K562 (cell line): Measurements from ENCODE around the gene CARD11. TPM values are rescaled to one million over a fixed set of nuclear protein-coding genes. Genes with fewer than 3 reads are reported as not detected.

Experiments used
- ATAC-seq: fragments of 200-7000 bp; cut with Tn5 transposase; 3 replicates; pipeline ENCODE4 v1.9.1; 2020; ENCODE audit warnings: moderate library complexity
- BruUV-seq: library from RNA; stranded (reverse); fragments of 400-500 nt; replicated peaks from 2 replicates; lab custom pipeline; 2021; lab: Mats Ljungman, UMichigan
- CTCF ChIA-PET: fragments of 300-600 bp; formaldehyde crosslinking; extraction: SDS; loops from one replicate; lab custom pipeline; 2021; ENCODE audit warnings: low intra/inter-chr PET ratio; lab: Yijun Ruan, JAX
- POLR2A ChIA-PET: fragments of 300-600, 350-650 bp; sonication (Branson Sonifier 250); formaldehyde crosslinking; extraction: SDS; loops from one replicate; lab custom pipeline; 2021; ENCODE audit warnings: antibody characterized with exemption, inconsistent platforms; lab: Yijun Ruan, JAX
- DNase-seq, 4 experiments: peaks; one replicate each; pipeline versions ENCODE4 v3.0.0 to v3.0.0-alpha.2; 2011 to 2018; ENCODE audit warnings: low spot score in 3 of 4, mixed read lengths in 3 of 4; ENCODE audit errors: extremely low read depth in 1 of 4
- FAIRE-seq: peaks from 2 replicates; lab custom pipeline; 2011; peaks lifted over from hg19 to GRCh38; lab: Jason Lieb, UNC
- H2AFZ ChIP-seq: 2 replicates; pipeline ENCODE4 v1.6.0; 2011; ENCODE audit warnings: low read depth, low read length, control low read depth, inconsistent platforms
- H3K27ac ChIP-seq: fragments of 200-600 bp; 3 replicates; pipeline ENCODE4 v1.8.0; 2011; ENCODE audit warnings: low read depth, mild to moderate bottlenecking, control low read depth, inconsistent platforms, low read length, moderate library complexity, mixed read lengths; ENCODE audit errors: extremely low read depth
- H3K27me3 ChIP-seq, 2 experiments: fragments of 300-600 bp in 1 of 2; 2 replicates in 1 of 2; 3 replicates in 1 of 2; pipeline versions ENCODE4 v1.6.0 to v1.8.0; 2011; ENCODE audit warnings: inconsistent platforms in 2 of 2, low read length in 2 of 2, mild to moderate bottlenecking in 1 of 2, mixed read lengths in 1 of 2, moderate library complexity in 1 of 2; ENCODE audit not compliant: control insufficient read depth in 2 of 2, insufficient read depth in 2 of 2
- H3K36me3 ChIP-seq: fragments of 300-600 bp; 3 replicates; pipeline ENCODE4 v1.8.0; 2011; ENCODE audit warnings: mild to moderate bottlenecking, low read length, inconsistent platforms; ENCODE audit not compliant: control insufficient read depth, insufficient read depth
- H3K4me1 ChIP-seq, 2 experiments: fragments of 200-600 bp in 1 of 2; replicated peaks in 1 of 2; 2 replicates in 1 of 2; 3 replicates in 1 of 2; pipeline versions ENCODE4 v1.5.1 to v1.8.0; 2011; ENCODE audit warnings: inconsistent platforms in 2 of 2, low read length in 2 of 2, mild to moderate bottlenecking in 1 of 2, mixed read lengths in 1 of 2, moderate library complexity in 1 of 2; ENCODE audit not compliant: control insufficient read depth in 2 of 2, insufficient read depth in 2 of 2
- H3K4me2 ChIP-seq: 2 replicates; pipeline ENCODE4 v1.6.1; 2011; ENCODE audit warnings: low read length, control low read depth, inconsistent platforms, mixed read lengths; ENCODE audit not compliant: insufficient read depth
- H3K4me3 ChIP-seq: fragments of 200-600 bp; sonication (generic), shearing (Covaris generic); 2 replicates; pipeline ENCODE4 v1.5.1; 2016; ENCODE audit warnings: control low read depth, inconsistent platforms
- H3K79me2 ChIP-seq: fragments of 200-600 bp; 3 replicates; pipeline ENCODE4 v1.8.0; 2011; ENCODE audit warnings: low read length, inconsistent platforms; ENCODE audit not compliant: control insufficient read depth, insufficient read depth
- H3K9ac ChIP-seq, 2 experiments: 2 replicates each; pipeline versions ENCODE4 v1.6.0 to v1.6.1; 2011; ENCODE audit warnings: low read depth in 2 of 2, low read length in 2 of 2, control low read depth in 1 of 2, inconsistent platforms in 1 of 2, mild to moderate bottlenecking in 1 of 2, mixed read lengths in 1 of 2; ENCODE audit not compliant: insufficient read depth in 1 of 2
- H3K9me1 ChIP-seq: one replicate; pipeline ENCODE4 v1.6.0; 2011; ENCODE audit warnings: inconsistent platforms, mild to moderate bottlenecking, low read length, moderate library complexity; ENCODE audit not compliant: control insufficient read depth, insufficient read depth
- H3K9me3 ChIP-seq: replicated peaks from 2 replicates; pipeline ENCODE4 v1.5.1; 2011; ENCODE audit warnings: low read depth, low read length, inconsistent platforms; ENCODE audit not compliant: control insufficient read depth, insufficient read depth
- H4K20me1 ChIP-seq: replicated peaks from 2 replicates; pipeline ENCODE4 v1.6.1; 2011; ENCODE audit warnings: low read length, inconsistent platforms, mixed read lengths; ENCODE audit not compliant: control insufficient read depth, insufficient read depth
- RFX1 ChIP-seq: fragments of 450-650 bp; IDR thresholded peaks from 2 replicates; pipeline ENCODE4 v1.6.1; 2016; ENCODE audit warnings: mild to moderate bottlenecking, moderate library complexity
- ZNF445 ChIP-seq: fragments of 250-450 bp; sonication (Bioruptor Pico); IDR thresholded peaks from 2 replicates; pipeline ENCODE4 v1.4.0; 2020; ENCODE audit warnings: low read depth, mild to moderate bottlenecking, moderate library complexity
- WGBS: fragments of 100-300 bp; shearing (Covaris generic); methylation state at CpG from one replicate; pipeline ENCODE4 v1.1.6; 2016; ENCODE audit warnings: low coverage, mixed read lengths; ENCODE audit not compliant: insufficient coverage; ENCODE audit errors: missing lambda C conversion rate; 5-methylcytosine and 5-hydroxymethylcytosine counted together
- in situ Hi-C: fragments of 300-500 bp; cut with MboI; formaldehyde crosslinking; loops from 4 replicates; pipeline ENCODE4 v1.15.0; 2018; ENCODE audit warnings: inconsistent platforms, mixed read lengths
- intact Hi-C: fragments of 100-400 bp; cut with micrococcal nuclease; formaldehyde crosslinking; loops from 2 replicates; pipeline ENCODE4 v1.14.2; 2022
- polyA plus RNA-seq, 8 experiments: library from polyadenylated mRNA; depleted of rRNA in 4 of 8; stranded (reverse) in 5 of 8; unstranded in 3 of 8; fragments of >200 nt; fragmentation: Nextera tagmentation in 2 of 8; fragmentation: Illumina TruSeq in 1 of 8; extraction: Ambion mirVana in 2 of 8; extraction: Trizol in 1 of 8; gene quantifications; 2 replicates each; pipeline versions ENCODE4 v1.2.1 to v1.2.3, GENCODE V29; 2011 to 2014; ENCODE audit warnings: inconsistent platforms in 1 of 8, missing spikeins in 1 of 8
- total RNA-seq, 7 experiments: library from RNA; depleted of rRNA in 6 of 7; stranded (reverse); fragments of >200 nt in 6 of 7; fragmentation: Illumina TruSeq in 2 of 7; extraction: Trizol in 2 of 7; gene quantifications; 2 replicates each; pipeline versions ENCODE4 v1.2.1 to v1.2.3, GENCODE V29; 2011 to 2021; ENCODE audit warnings: low replicate concordance in 1 of 7
- TF ChIP-seq, protein P1 (sequence below): fragments of 450-650 bp; formaldehyde crosslinking; IDR thresholded peaks from 2 replicates; pipeline ENCODE4 v1.4.0; 2020; ENCODE audit warnings: mild to moderate bottlenecking, mixed read lengths
- TF ChIP-seq, protein P2 (sequence below), 2 experiments: fragments of 450-650 bp; conservative IDR thresholded peaks; 2 replicates each; pipeline ENCODE4 v1.6.1; 2017; ENCODE audit warnings: mild to moderate bottlenecking in 2 of 2, moderate library complexity in 2 of 2

Gene CARD11
- total and polyA plus RNA-seq, 9 of the 15 experiments (the other 6 are each of a cell fraction or from before 2014, with no cell fraction given): 0.07 to 12.8 (median 5.7) TPM

DNA sequence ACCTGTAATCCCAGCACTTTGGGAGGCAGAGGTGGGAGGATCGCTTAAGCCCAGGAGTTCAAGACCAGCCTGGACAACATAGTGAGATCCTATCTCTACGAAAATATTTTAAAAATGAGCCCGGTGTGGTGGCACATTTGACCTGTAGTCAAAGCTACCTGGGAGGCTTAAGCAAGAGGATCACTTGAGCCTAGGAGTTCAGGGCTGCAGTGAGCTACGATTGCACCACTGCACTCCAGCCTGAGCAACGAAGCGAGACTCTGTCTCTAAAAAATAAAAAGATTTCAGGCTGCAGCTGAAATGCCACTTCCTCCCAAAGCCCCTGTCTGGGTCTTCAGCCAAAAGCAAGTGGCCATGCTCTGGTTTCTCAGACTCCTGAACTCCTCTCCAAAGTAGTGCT is 38.7 kb upstream of the CARD11 start:
- peaks cover 2% of the 10 kb centered on the region; the same call in 1 of the 2 replicates for H3K9me3 ChIP-seq
- no peaks in the 10 kb centered on the region for H3K79me2 ChIP-seq
- H3K4me3 ChIP-seq: no peak overlapping the region
- no peak for TF ChIP-seq ZNF445 (CRISPR knock-in tag)
- WGBS: 1% methylated on average over 6 of the region's 6 CpGs
- no peak overlapping the region for H2AFZ ChIP-seq
- no peaks in the 10 kb centered on the region; the same call in 1 of the 2 replicates for H4K20me1 ChIP-seq
- no peaks in the 10 kb centered on the region for H3K4me1 ChIP-seq
- no peak overlapping the region for H3K9ac ChIP-seq
- BruUV-seq: no TSS peak
- ChIA-PET POLR2A (interaction anchor here (0.6 to 1.3 kb wide), 4 partner anchors 12 to 636 kb away, joined by 3 to 4 read pairs (median 3); no protein-coding TSS in a partner anchor), CTCF (no interaction called here)
- H3K4me2 ChIP-seq: no peak overlapping the region
- ATAC-seq: no peak
- peaks cover 22 to 58% of the 10 kb centered on the region in 2 experiments for H3K27me3 ChIP-seq
- no peaks in the 10 kb centered on the region for H3K9me1 ChIP-seq
- no peak overlapping the region for H3K27ac ChIP-seq
- FAIRE-seq: no peak
- no peak for DNase-seq
- H3K36me3 ChIP-seq: no peaks in the 10 kb centered on the region
- in situ Hi-C loops (no loop called here), intact Hi-C loops (no loop called here)

DNA sequence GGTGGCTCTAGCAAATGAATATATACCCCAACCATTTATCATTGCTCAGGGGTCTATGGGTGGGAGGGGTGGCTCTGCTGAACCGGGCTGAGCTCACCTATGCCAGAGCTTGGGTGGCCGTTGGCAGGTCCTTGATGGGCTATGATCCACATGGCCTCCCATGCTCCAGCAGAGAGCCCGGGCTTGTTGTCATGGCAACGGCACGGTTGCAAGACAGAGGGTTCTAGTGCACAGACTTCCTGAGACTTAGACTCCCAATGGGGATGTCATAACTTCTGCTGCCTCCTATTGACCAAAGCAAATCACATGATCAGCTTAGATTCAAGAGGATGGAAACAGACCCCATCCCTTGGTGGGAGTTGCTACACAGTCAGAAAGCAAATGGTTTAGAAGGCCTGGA is 36.4 kb upstream of the CARD11 start:
- no peak overlapping the region for H2AFZ ChIP-seq
- no peaks in the 10 kb centered on the region for H4K20me1 ChIP-seq
- TF ChIP-seq, protein P1, sequence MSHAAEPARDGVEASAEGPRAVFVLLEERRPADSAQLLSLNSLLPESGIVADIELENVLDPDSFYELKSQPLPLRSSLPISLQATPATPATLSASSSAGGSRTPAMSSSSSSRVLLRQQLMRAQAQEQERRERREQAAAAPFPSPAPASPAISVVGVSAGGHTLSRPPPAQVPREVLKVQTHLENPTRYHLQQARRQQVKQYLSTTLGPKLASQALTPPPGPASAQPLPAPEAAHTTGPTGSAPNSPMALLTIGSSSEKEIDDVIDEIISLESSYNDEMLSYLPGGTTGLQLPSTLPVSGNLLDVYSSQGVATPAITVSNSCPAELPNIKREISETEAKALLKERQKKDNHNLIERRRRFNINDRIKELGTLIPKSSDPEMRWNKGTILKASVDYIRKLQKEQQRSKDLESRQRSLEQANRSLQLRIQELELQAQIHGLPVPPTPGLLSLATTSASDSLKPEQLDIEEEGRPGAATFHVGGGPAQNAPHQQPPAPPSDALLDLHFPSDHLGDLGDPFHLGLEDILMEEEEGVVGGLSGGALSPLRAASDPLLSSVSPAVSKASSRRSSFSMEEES (CRISPR knock-in tag): peak; percentile 35
- TF ChIP-seq, protein P2, sequence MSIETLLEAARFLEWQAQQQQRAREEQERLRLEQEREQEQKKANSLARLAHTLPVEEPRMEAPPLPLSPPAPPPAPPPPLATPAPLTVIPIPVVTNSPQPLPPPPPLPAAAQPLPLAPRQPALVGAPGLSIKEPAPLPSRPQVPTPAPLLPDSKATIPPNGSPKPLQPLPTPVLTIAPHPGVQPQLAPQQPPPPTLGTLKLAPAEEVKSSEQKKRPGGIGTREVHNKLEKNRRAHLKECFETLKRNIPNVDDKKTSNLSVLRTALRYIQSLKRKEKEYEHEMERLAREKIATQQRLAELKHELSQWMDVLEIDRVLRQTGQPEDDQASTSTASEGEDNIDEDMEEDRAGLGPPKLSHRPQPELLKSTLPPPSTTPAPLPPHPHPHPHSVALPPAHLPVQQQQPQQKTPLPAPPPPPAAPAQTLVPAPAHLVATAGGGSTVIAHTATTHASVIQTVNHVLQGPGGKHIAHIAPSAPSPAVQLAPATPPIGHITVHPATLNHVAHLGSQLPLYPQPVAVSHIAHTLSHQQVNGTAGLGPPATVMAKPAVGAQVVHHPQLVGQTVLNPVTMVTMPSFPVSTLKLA (conservative IDR thresholded peaks at IDR 0.05): no peak
- peak; percentile 88 for TF ChIP-seq RFX1
- no peak overlapping the region for H3K9ac ChIP-seq
- H3K79me2 ChIP-seq: no peaks in the 10 kb centered on the region
- FAIRE-seq (no peak), DNase-seq (no peak), ATAC-seq (no peak)
- in situ Hi-C loops: no loop called here
- CTCF ChIA-PET: no interaction called here
- intact Hi-C loops: no loop called here
- H3K4me1 ChIP-seq: no peaks in the 10 kb centered on the region
- peaks cover 2% of the 10 kb centered on the region; the same call in 1 of the 2 replicates for H3K9me3 ChIP-seq
- peaks cover 3 to 51% of the 10 kb centered on the region in 2 experiments; a peak in 4 of 5 replicates for H3K27me3 ChIP-seq
- H3K9me1 ChIP-seq: no peaks in the 10 kb centered on the region
- WGBS: 0% methylated on average over 5 of the region's 5 CpGs
- no peak overlapping the region for H3K4me2 ChIP-seq
- no peaks in the 10 kb centered on the region for H3K36me3 ChIP-seq
- H3K4me3 ChIP-seq: no peak overlapping the region
- no TSS peak for BruUV-seq
- no peak overlapping the region for H3K27ac ChIP-seq
- POLR2A ChIA-PET: interaction anchor here (0.6 to 0.7 kb wide), 2 partner anchors 13 to 44 kb away, joined by 3 read pairs; no protein-coding TSS in a partner anchor
